ENCODE data around the gene ZNF497.

ZNF497 gene

DNA sequence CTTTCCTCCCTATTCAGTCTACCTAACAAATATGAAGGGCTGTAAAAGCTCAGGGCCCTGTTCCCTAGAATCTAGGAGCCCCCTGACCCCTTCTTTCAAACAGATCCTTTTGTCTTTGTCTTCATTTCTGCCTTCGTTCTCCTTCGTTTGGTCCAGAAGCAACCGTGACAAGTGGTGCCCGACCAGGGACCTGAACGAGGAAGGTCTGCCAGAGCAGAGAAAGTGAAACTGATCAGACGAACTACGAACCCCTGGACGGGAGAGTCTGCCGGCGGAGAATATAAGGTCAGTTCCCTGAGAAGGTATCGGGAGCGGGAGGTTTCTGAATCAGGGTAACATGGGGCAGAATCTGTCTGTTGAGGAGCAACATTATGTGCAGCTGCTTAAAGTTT, 56.6 kb downstream of the ZNF497 start:
- H3K4me3 ChIP-seq (ENCODE audit: low read depth in 1 of 2, low read length in 1 of 2): peak overlapping the region; percentile 70 to 85
- no peaks in the 10 kb centered on the region for H3K27me3 ChIP-seq
- TF ChIP-seq, protein P1, sequence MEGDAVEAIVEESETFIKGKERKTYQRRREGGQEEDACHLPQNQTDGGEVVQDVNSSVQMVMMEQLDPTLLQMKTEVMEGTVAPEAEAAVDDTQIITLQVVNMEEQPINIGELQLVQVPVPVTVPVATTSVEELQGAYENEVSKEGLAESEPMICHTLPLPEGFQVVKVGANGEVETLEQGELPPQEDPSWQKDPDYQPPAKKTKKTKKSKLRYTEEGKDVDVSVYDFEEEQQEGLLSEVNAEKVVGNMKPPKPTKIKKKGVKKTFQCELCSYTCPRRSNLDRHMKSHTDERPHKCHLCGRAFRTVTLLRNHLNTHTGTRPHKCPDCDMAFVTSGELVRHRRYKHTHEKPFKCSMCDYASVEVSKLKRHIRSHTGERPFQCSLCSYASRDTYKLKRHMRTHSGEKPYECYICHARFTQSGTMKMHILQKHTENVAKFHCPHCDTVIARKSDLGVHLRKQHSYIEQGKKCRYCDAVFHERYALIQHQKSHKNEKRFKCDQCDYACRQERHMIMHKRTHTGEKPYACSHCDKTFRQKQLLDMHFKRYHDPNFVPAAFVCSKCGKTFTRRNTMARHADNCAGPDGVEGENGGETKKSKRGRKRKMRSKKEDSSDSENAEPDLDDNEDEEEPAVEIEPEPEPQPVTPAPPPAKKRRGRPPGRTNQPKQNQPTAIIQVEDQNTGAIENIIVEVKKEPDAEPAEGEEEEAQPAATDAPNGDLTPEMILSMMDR (IDR thresholded peaks at IDR 0.05): no peak
- peaks cover 13% of the 10 kb centered on the region for H3K36me3 ChIP-seq
- peaks cover 15 to 16% of the 10 kb centered on the region in 2 experiments for H3K4me1 ChIP-seq (ENCODE audit: control insufficient read depth in 1 of 2, insufficient read depth in 1 of 2, low read depth in 1 of 2, low read length in 1 of 2)
- no peaks in the 10 kb centered on the region for H3K9me3 ChIP-seq
- peak overlapping the region; percentile 89 for H3K27ac ChIP-seq

DNA sequence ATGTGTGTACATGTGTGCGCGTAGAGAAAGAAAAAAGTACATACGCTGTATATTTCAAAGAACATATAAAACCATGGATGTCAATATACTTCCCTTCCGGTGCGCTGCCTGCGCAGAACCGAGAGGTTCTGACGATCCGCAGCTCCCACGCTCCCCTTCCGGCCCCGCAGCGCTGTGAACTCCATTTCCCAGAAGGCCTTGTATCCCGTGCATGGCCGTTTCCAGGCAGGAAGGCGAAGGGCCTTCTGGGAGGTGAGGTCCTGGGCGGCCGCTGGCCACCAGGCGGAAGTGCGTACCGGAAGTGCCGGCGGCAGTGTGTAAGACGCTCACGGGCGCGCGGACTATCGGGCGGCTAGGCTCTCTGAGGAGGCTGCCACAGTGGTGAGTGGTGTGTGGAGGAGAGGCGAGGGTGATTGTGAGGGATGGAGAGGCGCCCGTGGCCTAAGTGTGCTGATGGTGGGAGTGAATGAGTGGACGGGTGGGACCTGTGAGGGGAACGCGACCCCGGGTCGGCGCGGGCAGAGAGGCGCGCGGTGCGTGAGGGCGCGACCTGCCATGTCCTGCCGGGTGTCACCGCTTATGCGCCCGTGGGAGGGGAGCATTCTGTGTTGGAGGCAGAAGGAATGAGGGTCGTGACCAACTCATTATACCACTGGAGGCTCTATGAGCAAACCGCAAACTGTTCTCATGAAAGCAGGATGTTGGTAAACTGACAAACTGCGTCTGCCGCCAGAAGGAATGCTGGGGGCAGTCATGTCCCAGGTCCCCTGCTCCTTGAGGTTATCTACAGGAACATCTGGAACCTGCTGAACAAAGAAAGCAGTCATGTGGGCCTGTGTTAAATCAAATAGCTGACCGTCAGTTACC, 57.3 kb downstream of the ZNF497 start, which contains the start of gene ERVK3-1:
ERVK3-1 (plus strand) TSS at position 313 of the 867 bp plus-strand sequence. CDS start 6,792 bp downstream, outside the sequence.
- TF ChIP-seq, protein P1 (IDR thresholded peaks at IDR 0.05): peak; percentile 71
- peaks cover 13% of the 10 kb centered on the region for H3K36me3 ChIP-seq
- H3K9me3 ChIP-seq: no peaks in the 10 kb centered on the region
- peaks cover 15 to 16% of the 10 kb centered on the region in 2 experiments for H3K4me1 ChIP-seq (ENCODE audit: control insufficient read depth in 1 of 2, insufficient read depth in 1 of 2, low read depth in 1 of 2, low read length in 1 of 2)
- peak within 1 kb of the TSS; percentile 70 to 85 for H3K4me3 ChIP-seq (ENCODE audit: low read depth in 1 of 2, low read length in 1 of 2)
- peak within 1 kb of the TSS; percentile 89 for H3K27ac ChIP-seq
- no peaks in the 10 kb centered on the region for H3K27me3 ChIP-seq

DNA sequence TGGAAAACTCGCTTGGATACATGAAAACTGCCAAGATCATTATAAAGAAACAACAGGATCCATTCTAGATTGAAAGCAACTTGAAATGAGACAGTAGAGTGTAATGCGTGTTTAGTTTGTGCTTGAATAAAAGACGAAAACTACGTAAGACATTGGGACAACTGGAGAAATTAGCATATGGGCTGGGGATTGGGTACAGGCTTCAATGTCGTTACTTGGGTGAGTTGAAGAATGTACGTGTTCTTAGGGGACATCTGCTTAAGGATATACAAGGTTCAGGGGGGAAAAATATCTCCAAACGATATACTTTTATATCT, 57.8 kb downstream of the ZNF497 start:
- TF ChIP-seq, protein P1 (IDR thresholded peaks at IDR 0.05): no peak
- no peaks in the 10 kb centered on the region for H3K9me3 ChIP-seq
- H3K27me3 ChIP-seq: no peaks in the 10 kb centered on the region
- H3K4me3 ChIP-seq (ENCODE audit: low read depth in 1 of 2, low read length in 1 of 2): peak overlapping the region; percentile 70 to 85
- peaks cover 13% of the 10 kb centered on the region for H3K36me3 ChIP-seq
- peak overlapping the region; percentile 89 for H3K27ac ChIP-seq
- peaks cover 15 to 16% of the 10 kb centered on the region in 2 experiments for H3K4me1 ChIP-seq (ENCODE audit: control insufficient read depth in 1 of 2, insufficient read depth in 1 of 2, low read depth in 1 of 2, low read length in 1 of 2)

Measured in neutrophil (primary cell).